ENCODE data around the gene PNPLA6.
A peak's percentile ranks its signal among the peaks of the same experiment; 100 is the strongest.

PNPLA6 gene

DNA sequence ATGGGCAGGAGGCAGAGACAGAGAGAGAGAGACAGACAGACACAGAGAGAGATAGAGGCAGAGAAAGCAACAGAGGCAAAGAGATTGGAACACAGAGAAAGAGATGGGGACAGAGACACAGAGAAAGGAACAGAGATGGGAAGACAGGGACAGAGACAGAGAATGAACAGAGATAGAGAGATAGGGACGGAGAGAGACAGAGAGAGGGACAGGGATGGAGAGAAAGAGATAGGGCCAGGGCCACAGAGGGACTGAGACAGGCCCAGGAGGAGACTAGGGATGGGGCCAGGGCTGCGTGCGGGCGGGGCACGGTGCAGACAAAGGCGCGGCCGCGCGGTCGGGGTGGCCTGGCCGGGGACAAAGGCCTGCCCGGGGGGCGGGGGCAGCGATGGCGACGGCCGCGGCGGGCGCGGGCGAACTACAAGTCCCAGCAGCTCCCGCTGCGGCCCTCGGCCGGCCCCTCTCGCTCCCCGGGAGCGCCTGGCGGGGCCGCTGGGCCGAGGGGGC lies 19.8 kb upstream of the PNPLA6 start, which contains the start of gene ZNF358:
Gene ZNF358, plus strand, starts transcription at position 459 of the 507 bp plus-strand sequence. CDS start 3,140 bp downstream, outside the sequence.
- DNase-seq: peak in 1 of 6 experiments; percentile 9

- no peak for DNase-seq
Observed at GRCh38 chr19:7516333-7516732, 19.2 kb upstream of the PNPLA6 start.

DNA sequence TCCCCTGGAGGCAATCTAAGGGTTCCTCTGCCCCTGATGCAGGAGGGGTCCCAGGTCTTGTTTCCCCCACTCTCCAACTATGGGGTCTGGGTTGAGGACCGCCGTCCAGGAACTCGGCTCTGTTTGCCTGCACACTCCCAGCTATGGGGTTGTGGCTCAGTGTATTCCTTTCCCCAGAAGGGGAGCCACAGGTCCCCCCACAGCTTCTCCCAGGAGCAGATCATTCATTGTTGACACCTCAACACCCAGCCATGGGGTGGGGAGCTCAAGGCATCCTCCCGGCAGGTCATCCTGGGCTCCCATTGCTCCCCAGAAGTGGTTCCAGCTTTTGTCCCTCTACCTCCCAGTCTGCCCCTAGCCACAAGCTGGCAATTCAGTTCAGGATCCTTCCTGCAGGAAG lies 18.6 kb upstream of the PNPLA6 start:
- no peak for DNase-seq

- no peak for DNase-seq
Observed at GRCh38 chr19:7519361-7520130, 16.0 kb upstream of the PNPLA6 start.

DNA sequence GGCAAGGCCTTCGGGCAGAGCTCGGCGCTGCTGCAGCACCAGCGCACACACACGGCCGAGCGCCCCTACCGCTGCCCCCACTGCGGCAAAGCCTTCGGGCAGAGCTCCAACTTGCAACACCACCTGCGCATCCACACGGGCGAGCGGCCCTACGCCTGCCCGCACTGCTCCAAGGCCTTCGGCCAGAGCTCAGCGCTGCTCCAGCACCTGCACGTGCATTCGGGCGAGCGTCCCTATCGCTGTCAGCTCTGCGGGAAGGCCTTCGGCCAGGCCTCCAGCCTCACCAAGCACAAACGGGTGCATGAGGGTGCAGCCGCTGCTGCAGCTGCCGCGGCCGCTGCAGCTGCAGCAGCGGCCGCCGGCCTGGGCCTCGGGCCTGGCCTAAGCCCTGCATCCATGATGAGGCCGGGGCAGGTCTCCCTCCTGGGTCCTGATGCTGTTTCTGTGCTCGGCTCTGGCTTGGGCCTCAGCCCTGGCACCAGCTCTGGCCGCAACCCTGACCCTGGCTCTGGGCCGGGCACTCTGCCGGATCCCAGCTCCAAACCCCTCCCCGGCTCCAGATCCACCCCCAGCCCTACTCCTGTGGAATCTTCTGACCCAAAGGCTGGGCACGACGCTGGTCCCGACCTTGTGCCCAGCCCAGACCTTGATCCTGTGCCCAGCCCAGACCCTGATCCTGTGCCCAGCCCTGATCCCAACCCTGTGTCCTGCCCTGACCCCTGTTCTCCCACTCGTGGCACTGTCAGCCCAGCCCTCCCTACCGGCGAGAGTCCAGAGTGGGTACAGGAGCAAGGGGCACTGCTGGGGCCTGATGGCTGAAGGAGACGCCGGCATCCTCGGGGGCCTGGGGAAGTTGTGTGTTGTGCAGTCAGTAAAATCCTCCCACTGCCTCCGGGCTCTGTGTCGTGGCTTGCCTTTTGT lies 15.1 kb upstream of the PNPLA6 start:
- no peak for DNase-seq

GRCh38 chr19:7521551-7522071 lies 13.9 kb upstream of the PNPLA6 start:
- no peak for DNase-seq

GRCh38 chr19:7522072-7522922 lies 13.2 kb upstream of the PNPLA6 start, which contains the start of gene MCOLN1:
Gene MCOLN1 (plus strand): TSS chr19:7522624. CDS start chr19:7522751, 127 bp downstream.
- peak; percentile 94 to 99 (median 98) for DNase-seq

- no peak for DNase-seq
Observed at GRCh38 chr19:7522923-7523667, 12.4 kb upstream of the PNPLA6 start.

DNA sequence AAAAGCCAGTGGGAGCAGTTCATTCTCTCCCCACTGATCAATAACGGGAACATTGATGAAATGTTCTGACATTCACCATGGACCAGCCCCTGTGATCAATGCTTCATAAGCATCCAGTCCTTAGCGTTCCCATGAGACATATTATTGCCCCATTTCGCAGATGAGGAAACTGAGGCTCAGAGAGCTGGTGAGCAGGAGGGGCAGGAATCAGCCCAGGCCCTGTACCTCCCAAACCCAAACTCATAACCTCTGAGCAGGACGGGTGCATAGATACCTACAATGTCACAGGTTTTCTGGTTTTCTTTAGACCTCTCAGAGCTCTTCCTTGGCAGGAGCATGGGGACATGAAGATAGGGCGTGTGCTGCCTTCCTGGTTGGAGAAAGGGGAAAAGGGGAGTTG lies 11.0 kb upstream of the PNPLA6 start:
- no peak for DNase-seq

DNA sequence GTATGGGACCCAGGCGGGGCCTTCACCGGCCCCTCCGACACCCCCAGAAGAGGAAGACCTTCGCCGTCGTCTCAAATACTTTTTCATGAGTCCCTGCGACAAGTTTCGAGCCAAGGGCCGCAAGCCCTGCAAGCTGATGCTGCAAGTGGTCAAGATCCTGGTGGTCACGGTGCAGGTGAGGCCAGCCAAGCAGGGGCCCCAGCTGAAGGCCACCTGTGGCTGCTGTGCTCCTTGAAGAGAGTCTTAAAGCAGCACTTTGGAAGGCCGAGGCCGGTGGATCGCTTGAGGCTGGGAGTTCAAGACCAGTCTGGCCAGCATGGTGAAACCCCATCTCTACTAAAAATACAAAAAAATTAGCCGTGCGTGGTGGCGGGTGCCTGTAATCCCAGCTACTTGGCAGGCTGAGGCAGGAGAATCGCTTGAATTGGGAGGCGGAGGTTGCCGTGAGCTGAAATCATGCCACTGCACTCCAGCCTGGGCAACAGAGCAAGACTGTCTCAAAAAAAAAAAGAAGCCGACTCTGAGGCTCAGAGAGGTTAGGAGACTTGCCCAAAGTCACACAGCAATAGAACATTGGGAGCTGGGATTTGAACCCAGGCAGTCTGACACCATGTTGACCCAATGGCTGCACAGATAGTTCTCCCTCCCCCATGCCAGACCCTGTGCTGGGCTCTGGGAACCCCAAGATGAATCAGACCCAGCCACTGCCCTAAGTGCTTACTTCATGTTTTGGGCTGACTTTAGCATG lies 10.4 kb upstream of the PNPLA6 start:
- no peak for DNase-seq

DNA sequence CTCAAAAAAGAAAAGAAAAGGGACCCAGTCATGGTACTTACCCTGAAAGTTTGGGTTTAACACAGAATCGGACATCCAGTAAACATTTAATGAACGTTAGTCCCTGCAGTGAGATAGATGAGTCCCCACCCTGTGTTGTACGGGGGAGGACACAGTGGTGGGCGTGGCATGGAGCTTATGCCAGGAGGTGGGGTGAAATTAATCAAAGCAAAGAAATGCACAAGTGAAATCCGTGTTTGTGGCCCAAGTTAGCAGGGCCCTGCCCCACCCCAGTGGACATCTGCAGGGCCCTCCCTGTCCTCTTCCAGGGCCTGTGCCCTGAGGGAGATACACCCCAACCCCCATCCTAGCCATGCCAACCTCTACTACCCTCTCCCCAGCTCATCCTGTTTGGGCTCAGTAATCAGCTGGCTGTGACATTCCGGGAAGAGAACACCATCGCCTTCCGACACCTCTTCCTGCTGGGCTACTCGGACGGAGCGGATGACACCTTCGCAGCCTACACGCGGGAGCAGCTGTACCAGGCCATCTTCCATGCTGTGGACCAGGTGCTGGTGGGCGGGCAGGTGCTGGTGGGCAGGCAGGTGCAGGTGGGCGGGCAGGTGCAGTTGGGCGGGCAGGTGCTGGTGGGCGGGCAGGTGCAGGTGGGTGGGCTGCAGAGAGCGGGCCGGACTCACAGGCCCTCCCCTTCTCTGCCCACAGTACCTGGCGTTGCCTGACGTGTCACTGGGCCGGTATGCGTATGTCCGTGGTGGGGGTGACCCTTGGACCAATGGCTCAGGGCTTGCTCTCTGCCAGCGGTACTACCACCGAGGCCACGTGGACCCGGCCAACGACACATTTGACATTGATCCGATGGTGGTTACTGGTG lies 9.2 kb upstream of the PNPLA6 start:
- no peak for DNase-seq

GRCh38 chr19:7527516-7528191 lies 7.9 kb upstream of the PNPLA6 start:
- no peak for DNase-seq

DNA sequence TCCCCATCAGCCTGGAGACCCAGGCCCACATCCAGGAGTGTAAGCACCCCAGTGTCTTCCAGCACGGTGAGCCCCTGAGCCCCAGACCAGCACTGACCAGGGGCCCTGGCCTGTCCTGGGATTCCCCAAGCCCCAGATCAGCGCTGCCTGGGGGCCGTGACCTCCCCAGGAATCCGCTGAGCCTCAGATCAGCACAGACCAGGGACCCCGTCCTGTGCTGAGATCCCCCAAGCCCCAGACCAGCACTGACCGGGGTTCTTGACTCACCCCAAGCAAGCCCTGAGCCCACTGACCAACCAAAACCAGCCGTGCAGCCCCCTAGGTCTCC lies 7.4 kb upstream of the PNPLA6 start:
- no peak for DNase-seq

DNA sequence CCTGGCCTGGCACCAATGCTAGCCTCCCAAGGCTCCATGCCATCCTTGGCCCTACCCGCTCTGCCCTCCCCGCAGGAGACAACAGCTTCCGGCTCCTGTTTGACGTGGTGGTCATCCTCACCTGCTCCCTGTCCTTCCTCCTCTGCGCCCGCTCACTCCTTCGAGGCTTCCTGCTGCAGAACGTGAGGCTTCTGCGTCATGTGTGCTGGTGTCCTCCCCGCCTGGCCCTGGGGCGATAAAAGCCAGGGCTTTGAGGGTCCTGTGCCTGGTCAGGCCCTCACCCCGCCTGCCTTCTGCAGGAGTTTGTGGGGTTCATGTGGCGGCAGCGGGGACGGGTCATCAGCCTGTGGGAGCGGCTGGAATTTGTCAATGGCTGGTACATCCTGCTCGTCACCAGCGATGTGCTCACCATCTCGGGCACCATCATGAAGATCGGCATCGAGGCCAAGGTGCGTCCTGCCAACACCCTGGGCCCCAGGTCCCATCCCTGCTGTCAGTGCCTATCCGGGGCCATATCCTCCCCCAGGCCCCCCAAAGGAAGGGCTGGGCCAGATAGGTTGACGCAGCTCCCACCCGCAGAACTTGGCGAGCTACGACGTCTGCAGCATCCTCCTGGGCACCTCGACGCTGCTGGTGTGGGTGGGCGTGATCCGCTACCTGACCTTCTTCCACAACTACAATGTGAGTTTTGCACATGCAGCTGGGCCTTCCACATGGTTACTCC lies 6.8 kb upstream of the PNPLA6 start:
- no peak for DNase-seq

DNA sequence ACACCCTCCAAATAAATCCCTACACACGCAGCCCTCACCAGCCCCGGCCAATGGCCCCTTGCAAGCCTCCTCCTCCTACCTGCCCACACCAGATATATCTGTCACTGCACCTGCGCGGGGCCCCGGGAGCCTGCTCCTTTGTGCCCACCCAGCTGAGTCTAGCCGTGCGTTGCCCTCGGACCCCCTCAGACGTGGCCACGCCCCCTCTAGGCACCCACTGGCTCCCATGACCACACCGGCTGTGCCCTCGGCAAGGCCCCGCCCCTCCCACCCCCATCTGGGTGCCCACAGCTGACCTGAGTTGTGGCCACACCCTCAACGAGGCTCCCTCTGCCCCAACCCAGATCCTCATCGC lies 6.3 kb upstream of the PNPLA6 start:
- DNase-seq: no peak

- no peak for DNase-seq
Observed at GRCh38 chr19:7529610-7530490, 5.7 kb upstream of the PNPLA6 start.

DNA sequence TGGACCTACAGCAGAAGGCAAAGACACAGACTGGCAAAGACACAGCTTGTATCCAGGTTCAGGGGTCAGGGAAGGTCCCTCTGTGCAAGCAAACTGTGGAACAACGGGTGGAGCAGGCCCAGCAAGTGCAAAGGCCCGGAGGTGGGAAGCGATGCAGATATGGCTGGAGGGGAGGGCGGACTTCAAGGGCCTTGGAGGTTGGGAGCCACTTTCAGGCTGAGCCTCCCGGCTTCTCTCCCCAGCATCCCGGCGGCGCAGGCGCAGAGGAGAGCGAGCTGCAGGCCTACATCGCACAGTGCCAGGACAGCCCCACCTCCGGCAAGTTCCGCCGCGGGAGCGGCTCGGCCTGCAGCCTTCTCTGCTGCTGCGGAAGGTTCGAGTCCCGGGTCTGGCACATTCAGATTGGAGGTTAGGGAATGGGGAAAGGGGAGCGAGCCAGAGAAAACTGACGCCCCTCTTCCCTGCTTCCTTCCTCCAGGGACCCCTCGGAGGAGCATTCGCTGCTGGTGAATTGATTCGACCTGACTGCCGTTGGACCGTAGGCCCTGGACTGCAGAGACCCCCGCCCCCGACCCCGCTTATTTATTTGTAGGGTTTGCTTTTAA lies 2.1 kb upstream of the PNPLA6 start:
- no peak for DNase-seq
